H9 (cell line): ENCODE data around the gene PGPEP1. TPM values are rescaled to one million over a fixed set of nuclear protein-coding genes. Genes with fewer than 3 reads are reported as not detected.

ENCODE experiments used
- DNase-seq: peaks from one replicate; pipeline ENCODE4 v3.0.0-alpha.2; 2017
- H2AFZ ChIP-seq: one replicate; pipeline ENCODE4 v1.6.1; 2013; ENCODE audit warnings: mild to moderate bottlenecking, low read length, control low read depth, moderate library complexity
- H2AK5ac ChIP-seq: 2 replicates; pipeline ENCODE4 v1.6.1; 2013; ENCODE audit warnings: low read length, control low read depth, mixed read lengths; ENCODE audit not compliant: insufficient read length
- H2BK120ac ChIP-seq: one replicate; pipeline ENCODE4 v1.6.1; 2013; ENCODE audit warnings: low read depth, mild to moderate bottlenecking, low read length, control low read depth, inconsistent platforms; ENCODE audit not compliant: poor library complexity, severe bottlenecking
- H2BK12ac ChIP-seq: 2 replicates; pipeline ENCODE4 v1.6.1; 2013; ENCODE audit warnings: low read length, control low read depth, mixed read lengths, low read depth; ENCODE audit not compliant: insufficient read length
- H2BK15ac ChIP-seq: 2 replicates; pipeline ENCODE4 v1.6.1; 2013; ENCODE audit warnings: low read depth, low read length, control low read depth
- H2BK20ac ChIP-seq: one replicate; pipeline ENCODE4 v1.6.1; 2013; ENCODE audit warnings: low read depth, mild to moderate bottlenecking, low read length, control low read depth, inconsistent platforms; ENCODE audit not compliant: poor library complexity, severe bottlenecking
- H2BK5ac ChIP-seq: 2 replicates; pipeline ENCODE4 v1.6.1; 2013; ENCODE audit warnings: low read length, control low read depth, mixed read lengths; ENCODE audit not compliant: insufficient read length
- H3K14ac ChIP-seq: 2 replicates; pipeline ENCODE4 v1.6.1; 2013; ENCODE audit warnings: low read length, control low read depth; ENCODE audit not compliant: insufficient read depth
- H3K18ac ChIP-seq: 2 replicates; pipeline ENCODE4 v1.6.1; 2013; ENCODE audit warnings: low read depth, mild to moderate bottlenecking, mixed read lengths, low read length, control low read depth; ENCODE audit not compliant: insufficient read length
- H3K23ac ChIP-seq: 2 replicates; pipeline ENCODE4 v1.6.1; 2013; ENCODE audit warnings: low read length, control low read depth, mixed read lengths, low read depth; ENCODE audit not compliant: insufficient read length
- H3K23me2 ChIP-seq: 2 replicates; pipeline ENCODE4 v1.6.1; 2013; ENCODE audit warnings: low read depth, mild to moderate bottlenecking, mixed read lengths, low read length, control low read depth; ENCODE audit not compliant: insufficient read length, poor library complexity, severe bottlenecking
- H3K27ac ChIP-seq: 2 replicates; pipeline ENCODE4 v1.5.1; 2013; ENCODE audit warnings: low read length, control low read depth, mixed read lengths, low read depth; ENCODE audit not compliant: insufficient read length
- H3K27me3 ChIP-seq: 2 replicates; pipeline ENCODE4 v1.6.1; 2013; ENCODE audit warnings: low read length, control low read depth, inconsistent platforms; ENCODE audit not compliant: insufficient read depth
- H3K4ac ChIP-seq: 2 replicates; pipeline ENCODE4 v1.6.1; 2013; ENCODE audit warnings: low read depth, mild to moderate bottlenecking, control low read depth, inconsistent platforms, low read length, moderate library complexity
- H3K4me1 ChIP-seq: 2 replicates; pipeline ENCODE4 v1.6.1; 2013; ENCODE audit warnings: low read length, control low read depth, inconsistent platforms; ENCODE audit not compliant: insufficient read depth
- H3K4me2 ChIP-seq: 2 replicates; pipeline ENCODE4 v1.6.1; 2013; ENCODE audit warnings: low read length, control low read depth, mixed read lengths; ENCODE audit not compliant: insufficient read length, insufficient read depth
- H3K56ac ChIP-seq: 2 replicates; pipeline ENCODE4 v1.6.1; 2013; ENCODE audit warnings: low read depth, mild to moderate bottlenecking, mixed read lengths, low read length, control low read depth; ENCODE audit not compliant: insufficient read length
- H3K79me1 ChIP-seq: 2 replicates; pipeline ENCODE4 v1.6.1; 2013; ENCODE audit warnings: low read depth, mild to moderate bottlenecking, moderate library complexity, low read length, control low read depth, inconsistent platforms; ENCODE audit not compliant: insufficient read depth, poor library complexity, severe bottlenecking
- H3K79me2 ChIP-seq: 2 replicates; pipeline ENCODE4 v1.6.1; 2013; ENCODE audit warnings: low read length, control low read depth, inconsistent platforms; ENCODE audit not compliant: insufficient read depth
- H3K9ac ChIP-seq: 2 replicates; pipeline ENCODE4 v1.6.1; 2013; ENCODE audit warnings: low read length, control low read depth, mixed read lengths; ENCODE audit not compliant: insufficient read length; ENCODE audit errors: extremely low read depth
- H3K9me3 ChIP-seq: one replicate; pipeline ENCODE4 v1.6.1; 2013; ENCODE audit warnings: low read depth, low read length, inconsistent platforms; ENCODE audit not compliant: control insufficient read depth
- H3T11ph ChIP-seq: one replicate; pipeline ENCODE4 v1.6.1; 2013; ENCODE audit warnings: mild to moderate bottlenecking, low read length, control low read depth, inconsistent platforms
- H4K20me1 ChIP-seq: one replicate; pipeline ENCODE4 v1.6.1; 2013; ENCODE audit not compliant: control insufficient read depth, insufficient read length, insufficient read depth
- H4K5ac ChIP-seq: 2 replicates; pipeline ENCODE4 v1.6.1; 2013; ENCODE audit warnings: low read depth, mild to moderate bottlenecking, mixed read lengths, low read length, control low read depth; ENCODE audit not compliant: insufficient read length
- H4K8ac ChIP-seq: replicated peaks from 2 replicates; pipeline ENCODE4 v1.6.1; 2013; ENCODE audit warnings: low read length, control low read depth, mixed read lengths, low read depth; ENCODE audit not compliant: insufficient read length
- H4K91ac ChIP-seq: 2 replicates; pipeline ENCODE4 v1.6.1; 2013; ENCODE audit warnings: low read depth, mild to moderate bottlenecking, moderate library complexity, mixed read lengths, low read length, control low read depth; ENCODE audit not compliant: insufficient read length
- H3K27ac Mint-ChIP-seq, 3 experiments: 2 replicates in 2 of 3; 3 replicates in 1 of 3; pipeline ENCODE4 v1.8.0; 2020 to 2021; ENCODE audit warnings: mixed read lengths in 3 of 3, mild to moderate bottlenecking in 1 of 3, moderate library complexity in 1 of 3
- H3K27me3 Mint-ChIP-seq: 2 replicates; pipeline ENCODE4 v1.8.0; 2021; ENCODE audit warnings: low read depth, mild to moderate bottlenecking, moderate library complexity, mixed read lengths
- H3K36me3 Mint-ChIP-seq, 3 experiments: 2 replicates in 2 of 3; 3 replicates in 1 of 3; pipeline ENCODE4 v1.8.0; 2020 to 2021; ENCODE audit warnings: low read depth in 3 of 3, mixed read lengths in 3 of 3; ENCODE audit not compliant: insufficient read depth in 1 of 3
- H3K4me1 Mint-ChIP-seq, 2 experiments: 2 replicates each; pipeline ENCODE4 v1.8.0; 2020; ENCODE audit warnings: mixed read lengths in 2 of 2
- H3K4me3 Mint-ChIP-seq, 2 experiments: 2 replicates in 1 of 2; 3 replicates in 1 of 2; pipeline ENCODE4 v1.8.0; 2020 to 2021; ENCODE audit warnings: mild to moderate bottlenecking in 2 of 2, mixed read lengths in 2 of 2, moderate library complexity in 1 of 2
- H3K9me3 Mint-ChIP-seq, 2 experiments: 2 replicates in 1 of 2; 3 replicates in 1 of 2; pipeline ENCODE4 v1.8.0; 2020; ENCODE audit warnings: mild to moderate bottlenecking in 2 of 2, mixed read lengths in 2 of 2, moderate library complexity in 1 of 2
- WGBS: extraction: QIAGEN DNeasy Blood & Tissue Kit; methylation state at CpG from one replicate; pipeline ENCODE4 v1.1.7; 2013; ENCODE audit warnings: missing lambda C conversion rate, low lambda C conversion rate, mixed read lengths; ENCODE audit not compliant: insufficient read length; ENCODE audit errors: extremely low coverage; 5-methylcytosine and 5-hydroxymethylcytosine counted together
- total RNA-seq: library from RNA; stranded (reverse); gene quantifications from 2 replicates; pipeline ENCODE4 v1.2.1, GENCODE V29; 2021
- TF ChIP-seq, protein P1 (sequence below): fragments of 200-600 bp; sonication (generic); conservative IDR thresholded peaks from 3 replicates; pipeline ENCODE4 v1.8.0; 2021; ENCODE audit warnings: antibody characterized with exemption, mild to moderate bottlenecking

PGPEP1 gene
- total RNA-seq, 1 experiment from 2014 or later, result 64.8 TPM

DNA sequence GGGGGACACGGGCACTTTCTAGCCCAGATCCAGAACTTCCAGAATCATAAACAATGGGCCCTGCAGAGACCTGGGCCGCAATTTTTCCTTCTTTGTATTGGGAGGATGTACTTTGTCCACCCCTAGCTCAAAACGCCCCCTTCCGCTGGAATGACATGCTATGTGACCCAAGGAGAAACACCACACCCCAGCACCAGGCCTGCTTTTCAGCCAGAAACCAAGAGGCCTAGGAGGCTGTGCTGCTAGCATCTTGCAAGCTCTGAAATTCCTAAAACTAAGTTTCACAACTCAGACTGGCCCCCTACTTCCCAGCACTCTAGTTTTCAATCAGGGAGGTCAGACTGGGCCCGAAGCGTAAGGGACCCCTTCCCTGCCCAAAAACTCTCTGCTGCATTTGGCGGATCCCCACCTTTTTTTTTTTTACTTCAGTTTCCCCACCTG, 18.1 kb upstream of the PGPEP1 start:
- Histone ChIP-seq H4K20me1 (no peaks in the 10 kb centered on the region), H2BK12ac (peak overlapping the region; percentile 50), H2AK5ac (no peak overlapping the region), H3K79me2 (peaks cover 25% of the 10 kb centered on the region; the same call in 1 of the 2 replicates), H3K79me1 (no peaks in the 10 kb centered on the region), H4K8ac (peak overlapping the region; percentile 92), H2BK20ac (no peak overlapping the region), H2BK15ac (peak overlapping the region; percentile 27; the same call in 1 of the 2 replicates), H3K27me3 (no peaks in the 10 kb centered on the region), H2BK5ac (peak overlapping the region; percentile 49), H2AFZ (no peak overlapping the region), H3K27ac (peak overlapping the region; percentile 51), H3K14ac (peak overlapping the region; percentile 96; the same call in 1 of the 2 replicates), H3K9ac (peak overlapping the region; percentile 93), H3K9me3 (no peaks in the 10 kb centered on the region), H3K56ac (no peak overlapping the region), H3T11ph (no peak overlapping the region), H4K5ac (no peak overlapping the region), H3K4ac (peak overlapping the region; percentile 75; the same call in 1 of the 2 replicates), H3K23ac (no peak overlapping the region), H3K4me2 (peak overlapping the region; percentile 99), H3K18ac (peak overlapping the region; percentile 95), H2BK120ac (peak overlapping the region; percentile 72), H3K4me1 (peaks cover 8% of the 10 kb centered on the region; the same call in 1 of the 2 replicates), H4K91ac (no peak overlapping the region), H3K23me2 (peaks cover 16% of the 10 kb centered on the region)
- TF ChIP-seq, protein P1, sequence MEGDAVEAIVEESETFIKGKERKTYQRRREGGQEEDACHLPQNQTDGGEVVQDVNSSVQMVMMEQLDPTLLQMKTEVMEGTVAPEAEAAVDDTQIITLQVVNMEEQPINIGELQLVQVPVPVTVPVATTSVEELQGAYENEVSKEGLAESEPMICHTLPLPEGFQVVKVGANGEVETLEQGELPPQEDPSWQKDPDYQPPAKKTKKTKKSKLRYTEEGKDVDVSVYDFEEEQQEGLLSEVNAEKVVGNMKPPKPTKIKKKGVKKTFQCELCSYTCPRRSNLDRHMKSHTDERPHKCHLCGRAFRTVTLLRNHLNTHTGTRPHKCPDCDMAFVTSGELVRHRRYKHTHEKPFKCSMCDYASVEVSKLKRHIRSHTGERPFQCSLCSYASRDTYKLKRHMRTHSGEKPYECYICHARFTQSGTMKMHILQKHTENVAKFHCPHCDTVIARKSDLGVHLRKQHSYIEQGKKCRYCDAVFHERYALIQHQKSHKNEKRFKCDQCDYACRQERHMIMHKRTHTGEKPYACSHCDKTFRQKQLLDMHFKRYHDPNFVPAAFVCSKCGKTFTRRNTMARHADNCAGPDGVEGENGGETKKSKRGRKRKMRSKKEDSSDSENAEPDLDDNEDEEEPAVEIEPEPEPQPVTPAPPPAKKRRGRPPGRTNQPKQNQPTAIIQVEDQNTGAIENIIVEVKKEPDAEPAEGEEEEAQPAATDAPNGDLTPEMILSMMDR, result peak; percentile 43; the same call in 1 of the 3 replicates
- no CpG with 5 or more reads among the region's 7 CpGs for WGBS
- H3K9me3 Mint-ChIP-seq, result no peaks in the 10 kb centered on the region
- peak overlapping the region; percentile 73 to 94 (median 91) for H3K27ac Mint-ChIP-seq
- H3K4me1 Mint-ChIP-seq, result peaks cover 22 to 32% of the 10 kb centered on the region in 2 experiments
- no peak for DNase-seq
- peaks cover 18 to 27% (median 19%) of the 10 kb centered on the region in 3 experiments for H3K36me3 Mint-ChIP-seq
- H3K27me3 Mint-ChIP-seq, result no peaks in the 10 kb centered on the region
- peak overlapping the region; percentile 88 for H3K4me3 Mint-ChIP-seq
